ENCODE results near the gene RCBTB2. TPM values are rescaled to one million over a fixed set of nuclear protein-coding genes. Genes with fewer than 3 reads are reported as not detected.

RCBTB2 gene
- total and polyA plus RNA-seq, 4 donors = 4.1 to 9.0 (median 5.4) TPM

DNA sequence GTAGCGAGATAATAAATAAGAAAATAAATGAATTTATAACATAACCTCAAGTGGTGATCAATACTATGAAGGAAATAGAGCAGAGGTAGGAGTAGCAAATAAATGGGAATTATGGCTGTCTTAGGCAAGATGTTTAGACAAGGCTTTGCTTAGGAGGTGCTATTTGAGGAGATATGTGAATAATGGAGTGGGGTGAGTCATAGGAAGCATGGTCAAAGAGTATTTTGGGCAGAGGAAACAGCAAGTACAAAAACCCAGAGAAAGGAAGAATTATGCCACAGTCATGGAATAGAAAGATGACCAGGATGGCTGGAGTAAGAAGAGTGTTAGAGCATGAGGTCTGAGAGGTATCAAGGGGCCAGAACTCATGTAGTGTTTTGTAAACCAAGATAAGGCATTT lies 86.4 kb downstream of the RCBTB2 start:
- Histone ChIP-seq H3K36me3 (ENCODE audit: control insufficient read depth in 4 of 4, insufficient read depth in 3 of 4, low read depth in 1 of 4, low read length in 3 of 4) (no peaks in the 10 kb centered on the region), H3K27ac (ENCODE audit: low read depth in 1 of 2, low read length in 2 of 2) (no peak overlapping the region), H3K9me3 (ENCODE audit: control insufficient read depth in 4 of 4, low read length in 3 of 4) (peaks cover 0 to 6% (median 1%) of the 10 kb centered on the region in 4 donors), H3K4me1 (ENCODE audit: control insufficient read depth in 4 of 4, insufficient read depth in 4 of 4, low read length in 3 of 4) (no peaks in the 10 kb centered on the region), H3K27me3 (ENCODE audit: control insufficient read depth in 4 of 4, insufficient read depth in 4 of 4, low read length in 3 of 4) (no peaks in the 10 kb centered on the region), H3K4me3 (ENCODE audit: low read depth in 1 of 3, low read length in 3 of 3) (no peak overlapping the region), H3K9ac (ENCODE audit: low read depth in 1 of 2, low read length in 2 of 2) (no peak overlapping the region)
- no peak for DNase-seq (ENCODE audit: low spot score)
- no peak for TF ChIP-seq SP1 (IDR thresholded peaks at IDR 0.05)
- no peak for TF ChIP-seq GABPA (IDR thresholded peaks at IDR 0.05 in 1 of 2, conservative IDR thresholded peaks at IDR 0.05 in 1 of 2)
- no peak for TF ChIP-seq RAD21 (IDR thresholded peaks at IDR 0.05)
- no peak for TF ChIP-seq YY1 (IDR thresholded peaks at IDR 0.05)
- no peak for TF ChIP-seq EGR1 (IDR thresholded peaks at IDR 0.05; ENCODE audit: low read depth in 2 of 2)
- TF ChIP-seq TAF1 (conservative IDR thresholded peaks at IDR 0.05) = no peak
- no peak for TF ChIP-seq HNF4A (conservative IDR thresholded peaks at IDR 0.05)
- TF ChIP-seq JUND (IDR thresholded peaks at IDR 0.05) = peak in 1 of 2 donors; percentile 56
- WGBS = 98% methylated on average over 1 of the region's 1 CpG

DNA sequence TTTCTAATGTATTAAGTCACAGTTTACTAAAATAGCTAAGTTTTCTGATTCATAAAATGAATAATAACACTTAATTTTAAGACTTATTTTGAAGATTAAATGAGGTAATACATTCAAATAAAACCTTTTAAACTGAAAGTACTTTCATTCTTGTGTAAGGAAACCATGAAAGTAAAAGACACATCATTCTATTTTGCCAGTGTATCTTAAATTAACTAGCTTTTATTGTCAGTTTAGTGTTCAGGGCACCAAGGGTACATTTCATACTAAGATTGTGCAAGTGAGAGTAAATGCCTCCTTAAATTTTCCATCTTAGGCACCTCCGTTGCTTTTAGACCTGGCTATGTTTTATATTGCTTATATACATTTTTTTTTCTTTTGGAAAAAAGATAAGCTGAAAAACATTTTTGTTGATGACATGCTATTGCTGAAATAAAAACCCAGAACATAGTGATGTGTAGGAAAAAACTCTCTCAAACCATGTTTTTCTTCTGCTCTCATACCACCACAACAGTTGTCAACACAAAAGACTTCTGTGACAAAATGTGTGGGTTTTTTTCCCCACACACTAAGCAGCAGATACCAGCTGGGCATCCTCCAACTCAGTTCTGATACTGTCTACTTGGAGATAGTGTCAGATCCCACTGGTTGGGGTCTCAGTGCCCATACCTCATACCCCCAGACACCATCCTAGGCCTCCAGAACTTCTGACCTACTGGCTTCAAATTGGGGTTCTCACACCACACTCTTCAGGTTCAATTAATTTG lies 89.3 kb downstream of the RCBTB2 start:
- no peak for DNase-seq (ENCODE audit: low spot score)
- TF ChIP-seq, protein P1, sequence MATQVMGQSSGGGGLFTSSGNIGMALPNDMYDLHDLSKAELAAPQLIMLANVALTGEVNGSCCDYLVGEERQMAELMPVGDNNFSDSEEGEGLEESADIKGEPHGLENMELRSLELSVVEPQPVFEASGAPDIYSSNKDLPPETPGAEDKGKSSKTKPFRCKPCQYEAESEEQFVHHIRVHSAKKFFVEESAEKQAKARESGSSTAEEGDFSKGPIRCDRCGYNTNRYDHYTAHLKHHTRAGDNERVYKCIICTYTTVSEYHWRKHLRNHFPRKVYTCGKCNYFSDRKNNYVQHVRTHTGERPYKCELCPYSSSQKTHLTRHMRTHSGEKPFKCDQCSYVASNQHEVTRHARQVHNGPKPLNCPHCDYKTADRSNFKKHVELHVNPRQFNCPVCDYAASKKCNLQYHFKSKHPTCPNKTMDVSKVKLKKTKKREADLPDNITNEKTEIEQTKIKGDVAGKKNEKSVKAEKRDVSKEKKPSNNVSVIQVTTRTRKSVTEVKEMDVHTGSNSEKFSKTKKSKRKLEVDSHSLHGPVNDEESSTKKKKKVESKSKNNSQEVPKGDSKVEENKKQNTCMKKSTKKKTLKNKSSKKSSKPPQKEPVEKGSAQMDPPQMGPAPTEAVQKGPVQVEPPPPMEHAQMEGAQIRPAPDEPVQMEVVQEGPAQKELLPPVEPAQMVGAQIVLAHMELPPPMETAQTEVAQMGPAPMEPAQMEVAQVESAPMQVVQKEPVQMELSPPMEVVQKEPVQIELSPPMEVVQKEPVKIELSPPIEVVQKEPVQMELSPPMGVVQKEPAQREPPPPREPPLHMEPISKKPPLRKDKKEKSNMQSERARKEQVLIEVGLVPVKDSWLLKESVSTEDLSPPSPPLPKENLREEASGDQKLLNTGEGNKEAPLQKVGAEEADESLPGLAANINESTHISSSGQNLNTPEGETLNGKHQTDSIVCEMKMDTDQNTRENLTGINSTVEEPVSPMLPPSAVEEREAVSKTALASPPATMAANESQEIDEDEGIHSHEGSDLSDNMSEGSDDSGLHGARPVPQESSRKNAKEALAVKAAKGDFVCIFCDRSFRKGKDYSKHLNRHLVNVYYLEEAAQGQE (IDR thresholded peaks at IDR 0.05) = no peak
- no peak for TF ChIP-seq RAD21 (IDR thresholded peaks at IDR 0.05)
- Histone ChIP-seq H3K27me3 (ENCODE audit: control insufficient read depth in 4 of 4, insufficient read depth in 4 of 4, low read length in 3 of 4) (no peaks in the 10 kb centered on the region), H3K36me3 (ENCODE audit: control insufficient read depth in 4 of 4, insufficient read depth in 3 of 4, low read depth in 1 of 4, low read length in 3 of 4) (no peaks in the 10 kb centered on the region), H3K27ac (ENCODE audit: low read depth in 1 of 2, low read length in 2 of 2) (no peak overlapping the region), H3K4me3 (ENCODE audit: low read depth in 1 of 3, low read length in 3 of 3) (no peak overlapping the region), H3K9ac (ENCODE audit: low read depth in 1 of 2, low read length in 2 of 2) (no peak overlapping the region), H3K9me3 (ENCODE audit: control insufficient read depth in 4 of 4, low read length in 3 of 4) (no peaks in the 10 kb centered on the region), H3K4me1 (ENCODE audit: control insufficient read depth in 4 of 4, insufficient read depth in 4 of 4, low read length in 3 of 4) (no peaks in the 10 kb centered on the region)
- WGBS = 72% methylated on average over 1 of the region's 1 CpG

Other genes with a start within 250 kb of the RCBTB2 start
- 10 to 100 TPM; 10.9 to 30.6 TPM for gene RB1, start 229.3 kb downstream of the RCBTB2 start, total RNA-seq
- gene RB1, start 229.3 kb downstream of the RCBTB2 start, polyA plus RNA-seq = 1 to 10 TPM; 6.6 to 6.9 TPM
- gene LPAR6, start 120.0 kb downstream of the RCBTB2 start, total RNA-seq = 10 to 100 TPM in 1 of 2 donors, 1 to 10 TPM in 1; 5.9 to 12.4 TPM
- 10 to 100 TPM in 1 of 2 donors, 1 to 10 TPM in 1; 8.0 to 11.1 TPM for gene LPAR6, start 120.0 kb downstream of the RCBTB2 start, polyA plus RNA-seq
- under 1 TPM; 0.17 to 0.37 TPM for gene CYSLTR2, start 120.8 kb upstream of the RCBTB2 start, total RNA-seq
- under 1 TPM; 0.07 to 0.14 TPM for gene CYSLTR2, start 120.8 kb upstream of the RCBTB2 start, polyA plus RNA-seq